Forelimb muscle (tissue), 1 donor: ENCODE results near the gene WNT3A. TPM values are rescaled to one million over a fixed set of nuclear protein-coding genes. Genes with fewer than 3 reads are reported as not detected.

Source experiments
- DNase-seq: peaks from one replicate; pipeline ENCODE4 v3.0.0-alpha.2; 2013; ENCODE audit warnings: low read depth
- polyA plus RNA-seq: library from polyadenylated mRNA; unstranded; fragments of 120-200 nt; gene quantifications from one replicate; pipeline ENCODE4 v1.2.1, GENCODE V29; 2013; ENCODE audit not compliant: insufficient read length

The WNT3A gene
- polyA plus RNA-seq, 1 donor, result not detected

DNA sequence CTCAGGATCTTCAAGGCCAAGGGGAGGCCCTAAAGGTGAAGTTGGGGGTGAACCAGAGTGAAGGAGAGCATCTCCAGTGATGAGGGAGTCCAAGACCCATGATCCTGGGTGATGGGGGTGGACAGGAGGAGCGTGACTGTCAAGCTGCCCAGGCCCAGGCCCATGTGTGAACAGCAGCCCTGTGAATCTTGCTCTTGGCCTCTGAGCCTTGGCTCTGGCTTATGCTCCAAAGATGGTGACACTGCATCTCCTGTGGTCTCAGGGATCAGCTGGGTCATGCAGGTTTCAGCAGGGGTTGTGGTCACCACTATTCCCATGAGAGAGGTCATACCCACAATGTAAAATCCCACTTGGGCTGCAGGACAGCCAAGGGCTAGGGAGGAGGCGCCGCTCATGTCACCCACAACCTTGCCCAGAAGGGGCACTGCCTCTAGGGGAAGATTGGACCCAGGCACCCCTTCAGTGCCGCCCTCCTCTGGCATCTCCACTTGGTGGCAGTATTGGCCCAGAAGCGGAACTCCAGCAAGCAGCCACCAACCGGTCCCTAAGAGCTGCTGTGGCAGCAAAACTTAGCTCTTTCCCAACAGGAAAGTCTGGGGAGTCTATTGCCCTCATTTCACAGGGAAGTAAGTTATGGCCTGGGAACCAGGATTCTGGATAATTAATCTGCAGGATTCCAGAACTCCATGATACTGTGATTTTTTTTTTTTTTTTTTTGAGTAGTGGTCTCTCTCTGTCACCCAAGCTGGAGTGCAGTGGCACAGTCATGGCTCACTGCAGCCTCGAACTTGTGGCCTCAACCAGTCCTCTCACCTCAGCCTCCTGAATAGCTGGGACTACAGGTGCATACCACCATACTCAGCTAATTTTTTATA, 7.5 kb upstream of the WNT3A start:
- no peak for DNase-seq

DNA sequence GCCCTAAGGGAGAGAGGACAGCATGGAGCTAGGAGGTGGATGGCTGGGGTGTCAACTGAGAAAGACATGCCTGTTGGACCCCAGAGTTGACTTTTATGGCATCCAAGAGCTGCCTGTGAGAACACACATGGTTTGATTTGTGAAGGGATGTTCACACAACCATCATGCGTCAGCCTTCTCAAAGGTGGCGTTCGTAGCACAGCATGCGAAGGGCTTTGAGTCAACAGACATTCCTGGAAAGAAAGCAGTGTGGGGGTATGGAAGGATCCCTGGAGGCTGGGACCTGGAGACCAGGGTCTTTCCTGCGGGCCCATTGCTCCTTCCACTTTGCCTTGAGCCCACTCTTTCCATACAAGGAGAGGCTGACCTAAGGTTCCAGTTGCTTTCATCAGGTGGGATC, 6.4 kb upstream of the WNT3A start:
- no peak for DNase-seq

DNA sequence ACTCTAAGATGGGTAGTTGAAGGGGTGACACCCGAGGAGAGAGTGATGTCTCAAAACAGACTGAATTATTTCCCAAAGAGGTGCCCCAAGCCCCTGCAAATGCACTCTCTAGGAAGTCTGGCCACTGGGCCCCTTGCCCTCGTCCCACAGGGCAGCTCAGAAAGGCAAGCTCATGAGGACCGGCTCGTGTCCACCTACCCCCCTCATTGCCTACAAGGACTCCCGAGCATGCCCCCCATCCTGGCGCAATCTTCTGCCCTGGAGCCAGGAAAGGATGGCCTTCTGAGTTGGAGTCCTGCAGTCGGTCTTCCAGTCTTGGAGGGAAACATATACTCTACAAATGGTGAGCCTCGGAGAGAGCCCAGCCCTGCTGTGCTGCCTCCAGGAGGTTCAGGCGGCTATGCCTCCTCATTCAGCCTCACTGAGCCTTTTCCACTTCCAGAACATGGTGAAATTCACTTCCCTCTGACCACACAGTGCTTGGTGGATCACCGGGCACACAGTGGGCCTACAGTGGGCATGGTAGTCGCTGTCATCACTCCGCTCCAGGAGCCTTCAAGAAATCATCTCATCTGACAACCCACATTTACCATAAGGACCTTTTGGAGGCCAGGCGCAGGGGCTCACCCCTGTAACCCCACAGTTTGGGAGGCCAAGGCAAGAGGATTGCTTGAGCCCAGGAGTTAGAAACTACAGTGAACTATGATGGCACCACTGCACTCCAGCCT, 5.8 kb upstream of the WNT3A start:
- no peak for DNase-seq

DNA sequence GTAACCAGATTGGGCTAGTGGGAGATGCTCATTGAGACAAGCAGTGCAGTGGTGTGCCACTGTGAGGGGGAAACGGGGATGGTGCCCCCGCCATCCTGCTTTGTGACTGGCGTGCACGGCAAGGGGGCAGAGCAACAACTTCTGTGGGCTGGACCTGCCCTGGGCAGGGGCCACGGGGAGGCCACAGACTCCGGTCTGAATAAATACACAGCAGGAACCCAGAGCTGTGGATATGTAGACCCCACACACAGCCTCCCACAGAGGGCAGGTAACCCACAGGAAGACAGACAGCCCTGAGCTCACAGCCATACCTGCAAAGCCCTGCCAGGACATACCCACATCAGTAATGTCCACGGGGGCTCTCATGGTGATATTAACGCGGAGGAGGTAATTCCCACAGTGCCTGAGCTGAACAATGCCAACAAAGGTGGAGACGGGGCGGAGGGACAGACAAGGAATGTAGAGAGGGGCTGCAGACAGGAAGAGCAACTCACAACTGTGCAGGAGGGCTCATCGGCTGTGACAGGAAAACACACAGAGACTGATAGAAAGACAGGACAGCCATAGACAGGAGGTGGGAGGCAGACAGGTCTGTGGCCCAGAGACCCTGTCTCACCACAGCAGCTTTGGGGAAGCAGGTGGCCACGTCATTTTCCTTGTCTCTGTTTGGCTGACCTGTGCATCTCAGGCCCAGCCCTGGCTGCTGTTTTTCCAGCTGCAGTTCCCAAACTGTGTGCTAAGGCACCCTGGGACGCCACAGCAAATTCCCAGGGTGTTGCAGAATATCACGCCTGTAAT, 4.9 kb upstream of the WNT3A start:
- DNase-seq, result no peak

DNA sequence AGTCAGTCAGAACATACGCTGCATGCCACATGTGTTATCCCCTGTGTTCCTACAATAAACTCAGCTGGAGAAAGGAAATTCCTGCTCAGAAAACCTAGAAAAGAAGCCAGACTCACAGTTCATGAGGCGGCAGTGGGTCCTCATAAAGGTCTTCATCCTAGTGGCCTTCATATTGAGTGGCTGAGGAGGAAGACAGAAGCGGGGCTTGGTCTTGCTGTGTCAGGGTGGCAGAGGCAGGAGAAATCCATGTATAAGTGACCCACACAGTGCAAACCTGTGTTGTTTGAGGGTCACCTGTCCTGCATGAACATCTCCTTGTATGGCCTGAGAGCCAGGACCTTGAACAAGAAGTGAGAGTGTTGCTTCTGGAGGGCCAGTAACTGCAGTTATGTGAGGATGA, 4.0 kb upstream of the WNT3A start:
- no peak for DNase-seq

DNA sequence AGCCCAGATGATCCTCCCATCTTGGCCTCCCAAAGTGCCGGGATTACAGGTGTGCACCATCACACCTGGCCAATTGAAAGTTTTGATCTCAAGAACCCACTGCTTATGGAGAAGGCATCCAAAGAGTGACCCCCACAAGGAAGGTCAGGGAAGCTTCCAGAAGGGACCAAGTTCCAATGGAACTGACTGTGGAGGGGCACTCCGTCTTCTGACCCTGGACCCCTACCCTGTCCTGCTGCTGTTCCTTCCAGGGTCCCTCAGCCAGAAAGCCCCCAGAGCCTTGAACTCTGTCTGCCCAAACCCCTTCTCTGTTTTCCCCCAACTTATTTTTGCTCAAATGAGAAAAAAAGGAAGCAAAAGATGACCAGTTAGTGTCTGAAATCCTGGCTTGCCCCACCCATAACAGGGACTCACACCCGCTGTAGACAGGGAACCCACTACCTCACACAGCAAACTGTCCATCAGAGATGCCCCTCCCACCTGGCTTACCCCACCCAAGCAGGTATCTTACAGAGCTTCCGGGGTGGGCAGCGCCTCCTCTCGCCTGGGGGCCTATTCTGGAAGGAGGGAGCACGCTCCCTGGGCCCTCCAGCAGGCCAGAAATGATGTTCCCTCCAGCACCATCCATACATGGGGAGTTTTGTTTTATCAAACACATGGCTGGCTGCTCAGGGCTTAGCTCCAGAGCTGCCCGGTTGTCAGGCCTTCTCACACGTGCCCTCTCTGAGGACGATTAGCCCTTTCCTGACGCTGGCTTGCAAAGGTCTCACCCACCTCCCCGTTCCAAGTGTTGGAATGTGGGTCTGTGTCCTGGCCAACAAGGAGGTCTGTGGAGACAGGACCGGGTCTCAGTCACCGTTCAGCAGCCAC, 3.1 kb upstream of the WNT3A start:
- DNase-seq, result no peak

DNA sequence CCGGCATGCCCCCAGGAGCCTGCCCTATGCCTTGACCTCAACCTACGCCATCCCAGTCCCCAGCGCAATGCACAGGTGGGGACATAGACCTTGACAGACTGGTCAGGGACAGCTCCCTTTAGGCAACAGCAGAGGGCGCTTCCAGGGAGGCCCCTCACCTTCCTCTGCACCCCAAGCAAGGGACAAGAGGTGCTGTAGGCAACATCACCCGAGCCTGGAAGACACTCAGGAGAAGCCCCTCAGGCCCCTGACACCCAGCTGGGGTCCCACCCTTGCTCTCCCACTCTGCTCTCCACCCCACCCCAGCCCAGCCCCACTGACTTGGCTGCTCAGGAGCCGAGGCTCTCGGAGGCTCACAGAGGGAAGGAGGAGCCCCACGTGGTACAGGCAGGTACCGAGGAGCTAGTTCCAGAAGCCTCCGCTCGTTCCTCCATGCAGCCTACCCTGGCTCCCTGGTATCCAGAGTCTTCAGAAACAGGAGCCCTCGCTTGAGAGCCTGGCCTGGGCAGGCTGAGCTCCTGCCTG, 2.4 kb upstream of the WNT3A start:
- no peak for DNase-seq

DNA sequence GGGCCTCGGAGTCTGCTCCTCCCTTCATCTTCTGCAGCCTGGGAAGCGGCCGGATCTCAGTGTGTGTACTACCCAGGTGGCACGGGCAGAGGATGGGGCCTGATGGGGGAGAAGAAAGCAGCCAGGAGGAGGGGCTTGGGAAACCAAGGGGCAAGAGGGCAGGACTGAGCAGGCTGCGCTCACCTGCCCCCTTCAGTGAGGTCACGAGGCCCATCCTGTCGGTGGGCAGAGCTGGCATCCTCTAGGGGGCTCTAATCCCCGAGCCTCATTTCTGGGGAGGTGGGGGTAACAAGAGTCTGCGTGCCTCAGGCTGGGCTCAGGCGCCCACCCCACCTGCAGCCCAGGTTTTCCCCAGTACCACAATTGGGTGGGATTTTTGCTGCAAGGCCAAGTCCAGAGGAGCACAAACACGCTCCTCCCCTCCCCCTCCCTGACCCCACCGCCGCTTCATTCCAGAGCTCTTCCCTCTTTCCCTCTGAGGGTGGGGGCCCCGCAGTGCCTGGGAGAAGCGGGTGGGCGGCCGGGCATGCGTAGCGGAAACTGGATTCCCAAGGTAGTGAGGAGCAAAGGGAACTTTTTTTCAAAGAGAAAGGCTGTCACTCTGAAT, 1.8 kb upstream of the WNT3A start:
- DNase-seq, result no peak

DNA sequence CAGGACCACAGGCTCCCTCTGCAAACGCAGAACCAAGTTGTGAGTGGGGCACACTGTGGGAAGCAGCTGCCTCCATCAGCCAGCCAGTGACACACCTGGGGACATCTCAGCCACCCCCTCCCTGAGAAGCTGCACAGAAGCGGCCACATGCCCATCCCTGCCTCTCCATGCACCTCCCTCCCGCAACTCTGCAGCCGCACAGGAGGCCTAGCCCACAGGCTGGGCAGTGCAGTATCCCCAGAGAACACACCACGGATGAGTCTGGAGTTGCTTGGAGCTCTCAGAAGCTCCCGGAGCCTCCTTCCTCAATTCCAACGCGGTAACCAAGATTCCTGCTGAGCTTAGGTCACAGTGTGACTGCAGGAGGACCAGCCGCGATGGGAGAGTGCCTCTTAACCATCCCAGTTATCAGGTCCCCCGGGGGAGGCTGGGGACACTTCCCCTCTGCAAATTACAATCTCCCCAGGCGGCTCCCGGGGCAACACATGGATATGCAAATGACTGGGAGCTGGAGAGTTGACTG, 1.2 kb upstream of the WNT3A start:
- DNase-seq, result no peak

DNA sequence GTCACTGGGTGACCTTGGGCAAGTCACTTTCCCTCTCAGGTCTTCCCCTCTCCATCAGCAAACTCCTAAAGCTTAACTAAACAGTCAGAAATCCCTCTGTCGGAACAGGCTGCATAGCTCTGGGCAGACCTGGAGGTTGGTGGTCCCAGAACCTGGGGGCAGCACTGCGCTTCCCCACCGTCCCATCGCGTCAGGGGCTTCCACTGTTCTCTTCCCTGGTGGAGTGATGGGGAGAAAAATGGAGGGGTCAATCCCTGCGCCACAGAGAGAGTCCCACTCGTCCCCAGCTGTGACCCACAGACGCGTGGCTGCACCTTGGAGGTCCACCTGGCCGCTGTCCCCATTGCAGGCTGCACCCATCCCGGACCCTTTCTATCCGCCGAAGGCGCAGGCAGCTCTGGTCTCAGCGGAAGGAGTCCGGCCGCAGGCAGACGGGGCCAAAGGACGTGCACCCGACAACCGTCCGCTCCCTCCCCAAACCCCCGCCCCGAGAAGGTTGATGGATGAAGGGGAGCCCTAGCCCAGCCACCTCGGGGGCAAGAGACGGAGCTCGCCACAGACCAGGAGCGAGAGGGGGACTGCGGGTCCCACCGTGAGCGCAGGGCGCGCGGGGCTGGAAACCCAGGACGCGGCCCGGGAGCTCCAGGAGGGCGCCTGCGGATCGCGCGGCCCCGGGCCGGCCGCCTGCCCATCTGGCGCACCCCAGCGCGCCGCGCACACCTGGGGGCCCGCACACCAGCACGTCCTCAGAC, 588 bp upstream of the WNT3A start:
- no peak for DNase-seq

DNA sequence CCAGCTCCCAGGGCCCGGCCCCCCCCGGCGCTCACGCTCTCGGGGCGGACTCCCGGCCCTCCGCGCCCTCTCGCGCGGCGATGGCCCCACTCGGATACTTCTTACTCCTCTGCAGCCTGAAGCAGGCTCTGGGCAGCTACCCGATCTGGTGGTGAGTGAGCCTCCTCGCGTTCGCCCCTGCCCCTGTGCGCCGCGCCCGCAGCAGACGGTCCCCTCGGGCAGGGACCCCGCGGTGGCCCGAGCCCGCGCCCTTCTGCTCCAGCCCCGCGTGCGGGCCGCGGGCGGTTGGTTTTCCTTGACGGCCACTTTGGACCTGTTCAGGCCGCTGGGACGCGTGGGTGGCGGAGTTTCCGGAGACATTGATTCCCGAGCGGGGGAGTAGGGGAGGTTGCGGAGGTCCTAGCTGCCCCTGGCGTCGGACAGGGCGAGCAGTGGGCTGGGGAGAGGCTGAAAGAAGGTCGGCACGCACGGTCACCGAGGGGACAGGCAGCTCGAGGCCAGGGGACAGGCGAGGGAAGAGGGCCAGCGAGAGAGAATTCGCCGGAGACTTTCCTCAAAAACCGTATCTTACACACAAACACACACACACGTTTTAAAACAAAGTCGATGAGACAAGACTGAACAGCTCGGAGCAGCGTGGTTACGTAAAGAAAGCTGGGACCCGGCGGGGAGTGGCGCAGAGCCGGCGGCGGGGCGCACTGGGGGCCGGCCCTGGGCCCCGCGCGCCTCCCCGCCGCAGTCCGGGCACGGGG, 427 bp downstream of the WNT3A start:
- no peak for DNase-seq

DNA sequence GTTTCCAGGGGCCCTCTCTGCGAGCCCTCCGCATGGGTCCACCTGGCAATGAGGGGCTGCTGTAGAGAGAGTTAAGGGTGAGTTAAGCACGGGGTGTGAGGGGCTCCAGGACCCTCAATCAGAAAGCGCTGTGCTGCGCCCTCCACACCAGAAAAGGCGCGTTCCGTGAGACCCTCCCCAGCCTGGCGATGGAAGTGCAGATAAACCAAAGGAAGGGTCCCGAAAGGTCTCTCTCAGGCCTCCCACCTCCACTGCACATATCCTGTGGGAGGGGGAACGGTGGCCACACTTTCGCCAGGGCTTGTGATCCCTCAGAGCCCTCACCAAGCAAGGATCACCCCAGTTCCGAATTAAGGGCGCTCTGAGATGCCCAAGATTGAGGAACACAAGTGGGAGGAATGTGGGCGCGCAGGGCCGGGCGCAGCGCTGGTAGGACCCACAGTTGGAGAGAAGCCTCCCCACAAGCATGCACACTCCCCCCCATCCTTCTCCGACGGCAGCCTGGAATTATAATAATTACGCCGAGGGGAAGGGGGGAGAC, 1.1 kb downstream of the WNT3A start:
- no peak for DNase-seq

DNA sequence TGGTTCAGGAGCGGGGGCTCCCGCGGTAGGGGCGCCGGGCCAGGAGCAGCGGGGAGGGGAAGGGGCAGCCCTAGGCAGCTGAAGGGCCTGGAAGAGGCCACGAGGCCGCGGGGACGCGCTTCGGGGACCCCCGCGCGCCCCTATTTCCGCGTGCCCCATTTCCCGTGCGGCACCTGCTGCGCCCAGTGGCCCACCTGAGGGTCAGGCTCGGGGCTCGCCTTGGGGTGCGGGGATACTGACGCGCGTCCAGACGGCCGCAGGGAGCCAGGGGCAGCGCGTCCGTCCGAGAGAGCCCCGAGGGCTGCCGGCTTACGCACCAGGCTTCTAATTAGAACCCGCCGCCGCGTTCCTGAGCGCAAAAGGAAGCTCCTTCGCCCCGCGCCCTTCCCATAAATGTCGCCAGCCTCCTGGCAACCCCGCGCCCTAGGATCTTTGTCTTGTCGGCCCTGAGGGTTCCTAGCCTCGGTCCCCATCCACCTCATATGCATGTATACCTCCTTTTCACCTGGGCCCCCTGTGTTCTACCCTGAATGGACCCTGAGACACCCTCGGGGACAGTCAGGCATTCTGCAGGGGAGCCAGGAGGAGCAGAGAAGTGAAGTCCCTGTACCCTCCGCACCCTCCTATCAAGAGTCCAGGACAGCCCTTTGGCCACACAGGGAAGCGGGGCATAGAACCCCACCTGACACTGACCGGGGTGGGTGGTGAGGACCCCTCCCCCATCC, 1.8 kb downstream of the WNT3A start:
- DNase-seq, result no peak

DNA sequence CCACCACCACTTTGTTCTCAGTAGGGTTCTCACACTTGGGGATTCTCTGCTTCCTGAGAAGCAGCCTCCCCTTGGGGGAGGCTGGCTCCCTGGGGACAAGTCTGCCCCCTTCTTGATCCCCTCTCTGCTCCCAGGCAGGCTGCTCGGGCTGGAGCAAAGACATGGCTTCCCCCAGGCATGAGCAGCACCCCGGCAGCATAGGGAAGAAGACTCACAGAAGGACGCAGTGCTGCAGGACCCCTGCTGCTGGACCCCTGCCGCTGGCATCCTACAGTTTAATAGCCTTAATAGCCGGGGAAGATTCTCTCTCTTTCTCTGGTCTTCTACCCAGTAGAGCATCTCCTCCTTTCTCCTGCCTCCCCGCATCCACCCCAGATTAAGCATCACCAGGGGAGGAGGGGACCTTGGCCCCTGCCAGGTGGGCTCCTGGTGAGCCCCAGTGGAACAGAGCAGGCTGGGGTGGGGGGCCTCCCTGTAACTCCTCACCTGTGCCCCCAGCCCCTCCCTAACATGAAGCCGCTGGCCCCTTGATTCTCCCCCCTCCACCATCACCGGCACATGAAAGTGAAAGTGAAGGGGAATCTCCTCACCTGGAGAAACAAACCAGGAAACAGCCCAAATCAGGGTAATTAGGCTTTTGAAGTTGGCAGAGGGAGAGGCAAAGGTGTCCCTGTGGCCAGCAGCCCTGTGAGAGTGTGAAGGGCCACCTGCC, 2.5 kb downstream of the WNT3A start:
- DNase-seq, result no peak

DNA sequence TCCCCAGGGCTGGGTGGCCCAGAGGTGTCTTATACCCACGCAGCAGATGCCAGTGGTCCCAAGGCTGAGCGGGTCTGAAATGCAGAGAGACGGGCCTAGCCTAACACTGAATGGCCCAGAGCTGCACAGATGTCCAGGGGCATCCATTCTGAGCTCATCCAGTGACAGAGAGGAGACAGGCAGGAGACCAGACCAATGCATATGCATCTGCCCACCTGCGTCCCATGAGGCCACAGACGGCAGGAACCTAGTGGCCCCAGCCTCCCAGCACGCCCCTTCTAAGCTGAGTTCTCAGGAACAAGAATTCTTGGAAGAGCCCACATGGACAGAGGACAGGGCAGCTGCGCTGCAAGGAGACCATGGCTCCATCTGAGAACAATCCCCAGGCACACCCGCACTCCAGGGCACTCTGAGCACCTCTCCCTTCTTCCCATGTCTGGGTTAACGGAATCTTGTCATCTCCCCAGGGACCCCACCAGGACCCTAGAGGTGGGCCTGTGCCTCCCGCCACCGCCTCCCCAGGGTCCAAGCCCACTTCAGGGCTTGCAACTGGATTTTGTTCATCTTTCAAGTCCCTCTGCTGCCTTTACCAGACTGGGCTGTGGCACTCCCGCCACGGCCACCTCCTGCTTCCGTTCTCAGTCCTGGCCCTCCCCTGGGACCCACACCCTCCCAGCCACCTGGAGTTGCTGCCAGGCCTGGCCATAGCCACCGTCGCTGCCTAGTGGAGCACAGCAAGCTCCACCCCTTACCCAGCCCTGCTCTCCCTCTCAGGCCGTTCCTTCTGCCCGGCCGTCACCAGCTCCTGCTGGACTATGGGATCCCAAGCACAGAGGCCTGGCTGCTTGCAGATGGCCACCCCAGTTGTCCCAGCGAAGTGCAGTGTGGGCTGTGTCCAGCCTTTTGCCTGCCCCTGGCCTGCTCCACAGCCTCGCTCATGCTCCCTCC, 3.3 kb downstream of the WNT3A start:
- DNase-seq, result no peak

DNA sequence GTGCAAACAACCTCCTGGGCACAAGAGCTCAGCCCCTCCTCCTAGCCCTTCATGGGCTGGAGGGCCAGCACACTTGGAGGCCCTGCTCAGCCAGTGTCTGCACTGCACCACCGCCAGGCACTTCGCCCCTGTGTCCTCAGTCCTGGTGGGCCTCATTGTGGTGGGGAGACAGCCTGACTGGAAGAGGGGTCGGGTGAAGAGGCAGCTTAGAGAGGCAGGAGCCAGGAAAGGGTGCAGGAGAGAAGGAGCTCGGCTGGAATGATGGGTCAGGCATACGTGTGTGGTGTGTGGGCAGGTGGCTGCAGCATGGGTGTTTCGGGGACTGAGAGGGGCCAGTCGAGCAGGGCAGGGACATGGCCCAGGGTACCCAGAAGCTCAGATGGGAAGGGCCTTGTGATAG, 4.1 kb downstream of the WNT3A start:
- no peak for DNase-seq
